NCI-H2107 treated with DMSO at 0.1 percent for 48 hours (cell line): ENCODE measurements around the gene ITGAE.

Source experiments
- DNase-seq: peaks from one replicate; lab custom pipeline; 2025; ENCODE audit not compliant: unreplicated experiment; lab: John Stamatoyannopoulos, UW

The ITGAE gene

GRCh38 chr17:3817851-3818605 lies 17.0 kb upstream of the ITGAE start:
- no peak for DNase-seq

GRCh38 chr17:3815925-3816324 lies 14.9 kb upstream of the ITGAE start:
- DNase-seq, result no peak

GRCh38 chr17:3815122-3815521 lies 14.1 kb upstream of the ITGAE start:
- DNase-seq, result no peak

DNA sequence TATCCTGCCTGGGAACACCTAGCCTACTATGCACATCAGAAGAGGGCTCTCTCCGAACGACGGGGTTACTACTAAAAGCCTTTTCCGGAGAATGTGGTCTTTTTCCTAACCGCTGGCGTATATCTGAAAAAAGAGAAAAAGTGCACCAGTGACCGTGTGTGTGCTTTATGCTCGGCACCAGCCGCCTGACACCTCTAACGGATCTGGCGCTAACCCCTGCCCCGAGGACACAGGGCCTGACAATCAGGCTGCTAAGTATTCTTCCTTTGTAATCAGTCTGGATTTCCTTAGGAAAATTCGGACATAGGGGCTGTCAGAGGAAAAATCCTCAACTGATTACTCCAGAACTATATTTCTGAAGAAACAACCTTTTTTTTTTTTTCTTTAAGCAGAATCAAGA lies 13.4 kb upstream of the ITGAE start:
- DNase-seq, result no peak

- DNase-seq, result no peak
Measured at GRCh38 chr17:3813171-3813570, 12.2 kb upstream of the ITGAE start.

DNA sequence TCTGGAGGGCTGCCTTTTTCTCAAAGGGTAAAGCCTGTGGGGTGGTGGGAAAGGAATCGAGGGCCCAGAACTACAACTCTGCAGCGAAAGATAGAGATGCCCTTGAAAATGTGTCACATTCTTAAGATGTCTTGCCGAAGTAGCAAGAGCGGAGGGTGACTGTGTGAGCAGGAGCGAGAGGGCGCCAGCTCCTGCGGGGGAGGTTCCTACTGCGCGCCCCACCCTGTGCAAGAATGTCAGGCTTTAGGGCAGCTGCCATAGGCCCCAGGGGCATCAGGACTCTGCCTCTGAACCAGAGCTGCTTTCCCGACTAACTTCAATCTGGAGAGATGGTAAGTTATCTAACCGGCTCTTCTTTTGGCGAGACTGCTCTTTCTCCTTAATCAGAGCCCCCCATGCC lies 11.8 kb upstream of the ITGAE start:
- DNase-seq, result no peak

GRCh38 chr17:3812284-3812683 lies 11.3 kb upstream of the ITGAE start:
- no peak for DNase-seq

- DNase-seq, result no peak
Measured at GRCh38 chr17:3810019-3810418, 9.0 kb upstream of the ITGAE start.

DNA sequence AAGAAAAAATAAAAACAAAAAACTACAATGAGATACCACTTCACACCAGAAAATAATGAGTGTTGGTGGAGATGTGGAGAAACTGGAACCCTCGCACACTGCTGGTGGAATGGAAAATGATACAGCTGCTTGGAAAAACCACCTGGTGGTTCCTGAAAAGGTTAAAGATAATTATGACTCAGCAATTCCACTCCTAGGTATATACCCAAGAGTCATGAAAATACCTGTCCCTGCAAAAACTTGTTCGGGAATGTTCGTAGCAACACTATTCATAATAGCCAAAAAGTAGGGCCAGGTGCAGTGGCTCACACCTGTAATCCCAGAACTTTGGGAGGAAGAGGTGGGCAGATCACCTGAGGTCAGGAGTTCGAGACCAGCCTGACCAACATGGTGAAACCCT lies 8.1 kb upstream of the ITGAE start:
- no peak for DNase-seq

DNA sequence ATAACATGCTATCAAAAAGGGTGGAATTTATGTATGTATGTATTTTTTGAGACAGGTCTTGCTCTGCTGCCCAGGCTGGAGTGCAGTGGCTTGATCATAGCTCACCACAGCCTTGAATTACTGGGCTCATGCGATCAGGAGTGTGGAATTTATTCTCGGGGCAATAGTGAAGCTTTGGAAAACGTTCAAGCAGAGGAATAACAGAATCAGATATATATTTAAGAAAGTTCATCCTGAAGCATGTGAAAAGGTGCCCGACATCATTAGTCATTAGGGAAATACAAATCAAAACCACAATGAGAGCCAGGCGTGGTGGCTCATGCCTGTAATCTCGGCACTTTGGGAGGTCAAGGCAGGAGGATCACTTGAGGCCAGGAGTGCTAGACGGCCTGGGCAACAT lies 7.7 kb upstream of the ITGAE start:
- no peak for DNase-seq

DNA sequence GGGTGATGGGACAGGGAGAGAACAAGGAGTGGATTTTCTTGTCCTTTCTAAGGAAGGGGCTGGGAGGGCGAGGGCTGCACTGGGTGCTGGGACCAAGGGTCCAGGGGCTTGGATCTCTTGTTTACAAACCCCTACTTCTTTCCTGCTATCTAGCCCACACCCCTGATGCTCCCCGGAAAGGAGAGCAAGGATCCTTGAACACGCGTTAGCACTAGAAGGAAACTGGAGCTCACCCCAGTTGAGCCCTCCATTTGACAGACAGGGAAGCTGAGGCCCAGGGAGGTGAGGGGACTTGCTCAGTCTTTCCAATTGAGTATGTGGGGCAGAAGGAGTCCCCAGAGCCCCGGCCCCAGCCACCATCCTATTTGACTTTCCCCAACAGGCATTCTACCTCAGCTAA lies 4.6 kb upstream of the ITGAE start:
- DNase-seq, result no peak

DNA sequence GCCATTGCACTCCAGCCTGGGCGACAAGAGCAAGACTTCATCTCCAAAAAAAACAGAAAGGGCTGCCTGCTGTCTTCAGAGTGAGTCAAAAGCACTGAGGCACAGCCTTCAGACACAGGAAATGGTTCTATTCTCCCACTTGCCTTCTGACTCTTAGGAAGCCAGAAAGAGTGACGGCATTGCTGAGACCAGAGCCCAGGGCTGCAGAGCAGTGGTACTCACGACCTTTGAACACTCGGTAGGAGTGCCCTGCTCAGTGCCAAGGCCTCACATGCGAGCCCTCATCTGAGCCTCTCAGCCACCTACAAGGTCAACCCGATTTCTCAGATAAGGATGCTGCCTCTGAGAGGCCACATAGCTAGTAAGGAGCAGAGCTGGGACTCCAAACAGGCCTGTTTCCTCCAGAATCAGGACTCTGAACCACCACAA lies 3.5 kb upstream of the ITGAE start:
- DNase-seq, result no peak

DNA sequence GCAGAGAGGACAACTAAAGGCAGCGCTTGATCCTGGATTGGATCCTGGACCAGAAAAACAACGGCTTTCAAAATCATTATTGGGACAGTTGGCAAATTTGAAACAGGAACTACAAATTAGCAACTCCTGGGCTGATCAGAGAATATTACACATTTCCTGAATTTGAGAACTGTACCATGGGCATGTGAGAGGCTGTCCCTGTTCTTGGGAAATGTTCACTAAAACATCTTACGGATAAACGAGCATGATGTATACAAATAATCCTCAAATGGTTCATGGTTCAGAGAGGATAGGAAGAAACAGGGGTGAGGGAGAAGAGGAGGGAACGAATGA lies 2.3 kb upstream of the ITGAE start:
- no peak for DNase-seq

DNA sequence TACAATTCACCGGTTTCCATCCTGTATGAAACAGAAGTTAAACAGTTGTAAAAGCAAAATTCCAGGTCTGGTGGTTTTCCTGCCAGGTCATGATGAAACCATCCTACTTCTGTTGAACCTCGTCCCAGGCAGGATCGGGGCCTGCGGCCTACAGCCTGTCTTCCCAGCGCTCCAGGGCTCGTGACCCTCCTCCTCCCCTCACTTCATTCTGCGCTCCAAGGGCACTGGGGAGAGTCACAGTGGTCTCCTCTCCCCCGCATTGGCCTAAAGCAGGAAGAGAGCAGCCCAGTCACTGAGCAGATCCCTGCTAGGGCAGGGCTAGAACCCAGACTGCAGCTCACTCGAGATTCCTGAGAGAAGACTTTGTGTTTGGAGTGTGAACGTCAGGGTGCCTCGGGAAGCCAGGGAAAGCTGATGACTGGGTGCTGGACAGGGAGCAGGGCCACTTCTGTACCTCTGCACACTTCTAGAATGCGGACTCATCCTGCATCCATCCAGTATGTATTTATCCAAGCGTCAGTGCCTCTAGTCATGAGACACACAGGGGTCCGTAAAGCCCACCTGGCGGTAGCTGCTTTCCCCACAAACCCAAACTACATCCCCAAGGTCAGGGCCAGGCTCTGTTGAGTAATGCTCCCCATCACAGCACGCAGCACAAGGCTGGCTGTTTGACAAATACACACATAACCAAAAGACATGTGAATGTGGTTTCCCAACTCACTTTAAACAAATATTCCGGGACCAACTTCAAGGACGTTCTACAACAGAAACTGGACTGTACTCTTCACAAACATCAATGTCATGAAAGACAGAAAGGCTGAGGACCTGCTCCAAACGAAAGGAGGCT lies 1.7 kb upstream of the ITGAE start:
- no peak for DNase-seq

- no peak for DNase-seq
Measured at GRCh38 chr17:3801792-3802191, 804 bp upstream of the ITGAE start.

DNA sequence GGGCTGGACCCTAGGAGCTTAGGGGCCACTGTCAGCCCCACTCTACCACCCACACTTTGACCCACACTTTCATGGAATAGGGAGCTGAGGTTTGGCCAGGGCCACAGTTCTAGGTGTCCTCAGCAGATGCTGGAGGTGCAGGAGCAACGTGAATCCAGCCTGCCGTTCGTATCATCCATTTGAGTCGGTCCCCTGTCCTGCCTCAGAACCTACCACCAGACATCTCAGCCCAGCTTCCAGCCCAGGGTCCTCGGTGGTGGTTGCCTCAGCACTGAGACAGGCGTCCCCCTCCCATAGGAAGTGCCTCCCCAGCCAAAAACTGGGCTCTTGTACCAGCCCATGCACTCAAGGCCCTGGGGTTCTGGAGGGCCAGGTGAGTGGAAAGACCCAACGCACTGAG lies 359 bp upstream of the ITGAE start:
- DNase-seq, result no peak

DNA sequence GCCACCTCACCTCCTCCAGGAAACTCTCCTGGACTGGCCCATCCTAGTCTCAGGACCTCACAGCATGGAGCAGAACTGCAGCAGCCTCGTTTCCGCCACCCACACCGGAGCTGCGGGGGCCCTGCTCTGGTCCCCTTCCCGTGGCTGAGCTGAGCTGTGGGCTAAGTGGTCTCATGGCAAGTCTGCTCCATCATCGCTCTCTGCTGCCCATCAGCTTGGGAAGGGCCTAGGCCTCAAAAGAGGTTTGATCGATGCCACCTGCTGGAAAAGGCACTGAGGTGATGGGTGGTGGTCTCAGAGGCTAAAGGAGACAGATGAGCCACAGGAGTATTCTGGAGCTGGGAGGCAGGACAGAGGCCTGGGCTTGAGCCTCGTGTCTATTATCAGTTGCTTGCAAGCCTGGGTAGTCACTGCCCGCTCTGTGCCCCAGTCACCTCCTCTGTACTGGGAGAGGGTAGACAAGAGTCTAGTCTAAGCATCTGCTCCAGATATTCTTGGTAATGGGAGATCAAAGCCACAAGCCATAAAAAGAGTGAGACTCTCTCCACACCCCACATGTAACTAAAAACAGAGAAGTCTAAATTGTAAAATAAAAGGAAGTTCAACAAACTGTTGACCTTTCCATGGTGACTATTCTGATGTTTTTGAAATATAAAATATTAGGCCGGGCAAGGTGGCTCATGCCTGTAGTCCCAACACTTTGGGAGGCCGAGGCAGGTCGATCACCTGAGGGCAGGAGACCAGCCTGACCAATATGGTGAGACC lies 1.6 kb downstream of the ITGAE start:
- no peak for DNase-seq

GRCh38 chr17:3798273-3799180 lies 2.5 kb downstream of the ITGAE start:
- no peak for DNase-seq

- DNase-seq, result no peak
Measured at GRCh38 chr17:3796822-3797170, 4.2 kb downstream of the ITGAE start.

DNA sequence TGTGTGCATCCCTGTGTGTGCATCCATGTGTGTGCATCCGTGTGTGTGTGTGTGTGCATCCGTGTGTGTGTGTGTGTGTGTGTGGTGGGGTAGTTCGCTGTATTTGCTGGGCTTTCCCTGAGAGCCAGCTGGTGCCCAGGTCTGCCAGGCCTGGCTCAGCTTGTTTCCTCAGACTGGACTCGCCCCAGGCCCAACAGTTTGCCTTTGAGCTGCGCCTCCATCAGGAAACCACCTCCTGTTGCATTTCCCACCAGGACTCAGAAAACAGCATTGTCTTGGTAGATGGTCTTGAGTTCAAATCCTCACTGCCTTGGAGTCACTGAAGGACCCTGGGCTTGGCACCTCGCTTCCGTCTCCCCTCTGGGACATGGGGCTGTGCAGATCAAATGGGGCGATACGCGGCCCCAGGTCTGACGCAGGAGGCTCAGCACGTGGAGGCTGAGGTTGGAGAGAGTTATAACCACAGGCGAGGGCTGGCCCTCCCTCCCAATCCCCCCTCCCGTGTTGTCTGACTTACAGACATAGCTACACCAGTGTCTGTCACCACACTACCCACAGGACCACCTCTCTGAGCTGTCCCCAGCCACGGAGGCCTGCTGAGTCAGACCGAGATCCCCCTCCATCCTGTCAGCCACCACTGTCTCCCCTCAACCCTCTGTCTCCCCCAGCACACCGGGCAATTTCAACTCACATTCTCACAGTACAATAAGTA lies 4.7 kb downstream of the ITGAE start:
- DNase-seq, result no peak
